Measurements from ENCODE around the gene BRCA1.
"Not testable (repeated sequence)": the region's sequence is repeated elsewhere in the genome, so short reads cannot be mapped to it uniquely, and the experiment has no call there.

BRCA1 gene

DNA sequence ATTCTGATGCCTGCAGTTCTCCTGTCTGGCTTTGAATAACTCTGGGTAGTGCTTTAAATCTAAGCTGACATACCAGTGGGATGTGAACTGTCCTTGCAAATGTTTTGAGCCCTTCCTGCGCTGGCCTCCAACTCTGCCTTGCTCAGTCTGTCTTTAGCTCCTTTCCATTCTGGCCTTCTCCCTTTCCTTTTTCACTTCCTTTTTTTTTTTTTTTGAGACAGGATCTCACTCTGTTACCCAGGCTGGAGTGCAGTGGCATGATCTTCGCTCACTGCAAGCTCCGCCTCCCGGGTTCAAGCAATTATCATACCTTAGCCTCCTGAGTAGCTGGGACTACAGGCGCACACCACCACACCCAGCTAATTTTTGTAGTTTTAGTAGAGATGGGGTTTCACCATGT is 8.3 kb upstream of the BRCA1 start:
- DNase-seq, result not testable (repeated sequence)

DNA sequence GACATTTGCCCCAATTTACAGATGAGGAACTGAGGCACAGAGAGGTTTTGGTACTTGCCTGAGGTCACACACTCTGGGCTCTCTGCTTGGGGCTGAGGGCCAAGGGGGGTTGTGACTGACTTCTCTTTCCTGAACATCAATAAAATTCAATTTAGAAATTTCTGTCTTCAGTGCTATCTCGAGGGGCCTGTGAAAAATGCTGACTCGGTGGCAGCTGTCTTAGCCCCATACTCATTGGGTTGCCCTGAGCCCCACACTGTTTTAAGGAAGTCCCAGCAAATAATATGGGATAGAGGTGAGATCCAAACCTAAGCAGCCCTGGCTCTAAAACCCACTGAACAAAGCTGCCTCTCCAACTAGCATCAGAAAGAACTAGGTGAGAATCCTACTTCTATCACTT is 7.0 kb upstream of the BRCA1 start:
- no peak for DNase-seq

DNA sequence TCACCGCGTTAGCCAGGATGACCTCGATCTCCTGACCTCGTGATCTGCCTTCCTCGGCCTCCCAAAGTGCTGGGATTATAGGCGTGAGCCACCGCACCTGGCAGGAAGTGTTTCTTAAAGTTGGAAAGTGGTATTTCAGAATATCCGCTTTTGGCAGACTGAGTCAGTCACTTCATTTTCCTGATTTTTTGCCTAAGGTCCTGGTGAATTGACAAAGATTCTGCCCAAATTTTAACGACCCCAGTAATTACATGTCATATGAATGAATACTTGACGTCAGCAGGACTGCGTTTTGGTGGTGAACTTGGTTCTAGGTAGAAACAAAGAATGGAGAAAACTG is 4.5 kb upstream of the BRCA1 start:
- no peak for DNase-seq

DNA sequence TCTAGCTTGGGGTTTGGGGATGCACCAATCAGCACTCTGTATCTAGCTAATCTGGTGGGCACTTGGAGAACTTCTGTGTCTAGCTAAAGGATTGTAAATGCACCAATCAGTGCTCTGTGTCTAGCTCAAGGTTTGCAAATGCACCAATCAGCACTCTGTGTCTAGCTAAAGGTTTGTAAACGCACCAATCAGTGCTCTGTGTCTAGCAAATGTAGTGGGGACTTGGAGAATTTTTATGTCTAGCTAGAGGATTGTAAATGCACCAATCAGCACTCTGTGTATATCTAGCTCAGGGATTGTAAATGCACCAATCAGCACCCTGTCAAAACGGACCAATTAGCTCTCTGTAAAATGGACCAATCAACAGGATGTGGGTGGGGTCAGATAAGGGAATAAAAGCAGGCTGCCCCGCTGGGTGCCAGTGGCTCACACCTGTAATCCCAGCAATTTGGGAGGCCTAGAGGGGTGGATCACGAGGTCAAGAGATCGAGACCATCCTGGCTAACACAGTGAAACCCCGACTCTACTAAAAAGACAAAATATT is 2.2 kb upstream of the BRCA1 start:
- DNase-seq, result not testable (repeated sequence)

DNA sequence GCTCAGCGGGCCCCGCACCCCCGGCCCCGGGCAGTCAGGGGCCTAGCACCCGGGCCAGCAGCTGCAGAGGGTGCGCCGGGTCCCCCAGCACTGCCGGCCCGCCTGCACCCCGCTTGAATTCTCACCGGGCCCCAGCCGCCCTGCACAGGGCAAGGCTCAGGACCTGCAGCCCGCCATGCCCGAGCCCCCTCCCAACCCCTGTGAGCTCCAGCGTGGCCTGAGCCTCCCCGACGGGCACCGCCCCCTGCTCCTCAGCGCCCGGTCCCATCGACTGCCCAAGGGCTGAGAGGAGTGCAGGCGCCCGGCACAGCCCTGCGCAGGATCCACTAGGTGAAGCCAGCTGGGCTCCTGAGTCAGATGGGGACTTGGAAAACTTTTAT is 1.7 kb upstream of the BRCA1 start:
- DNase-seq, result no peak

DNA sequence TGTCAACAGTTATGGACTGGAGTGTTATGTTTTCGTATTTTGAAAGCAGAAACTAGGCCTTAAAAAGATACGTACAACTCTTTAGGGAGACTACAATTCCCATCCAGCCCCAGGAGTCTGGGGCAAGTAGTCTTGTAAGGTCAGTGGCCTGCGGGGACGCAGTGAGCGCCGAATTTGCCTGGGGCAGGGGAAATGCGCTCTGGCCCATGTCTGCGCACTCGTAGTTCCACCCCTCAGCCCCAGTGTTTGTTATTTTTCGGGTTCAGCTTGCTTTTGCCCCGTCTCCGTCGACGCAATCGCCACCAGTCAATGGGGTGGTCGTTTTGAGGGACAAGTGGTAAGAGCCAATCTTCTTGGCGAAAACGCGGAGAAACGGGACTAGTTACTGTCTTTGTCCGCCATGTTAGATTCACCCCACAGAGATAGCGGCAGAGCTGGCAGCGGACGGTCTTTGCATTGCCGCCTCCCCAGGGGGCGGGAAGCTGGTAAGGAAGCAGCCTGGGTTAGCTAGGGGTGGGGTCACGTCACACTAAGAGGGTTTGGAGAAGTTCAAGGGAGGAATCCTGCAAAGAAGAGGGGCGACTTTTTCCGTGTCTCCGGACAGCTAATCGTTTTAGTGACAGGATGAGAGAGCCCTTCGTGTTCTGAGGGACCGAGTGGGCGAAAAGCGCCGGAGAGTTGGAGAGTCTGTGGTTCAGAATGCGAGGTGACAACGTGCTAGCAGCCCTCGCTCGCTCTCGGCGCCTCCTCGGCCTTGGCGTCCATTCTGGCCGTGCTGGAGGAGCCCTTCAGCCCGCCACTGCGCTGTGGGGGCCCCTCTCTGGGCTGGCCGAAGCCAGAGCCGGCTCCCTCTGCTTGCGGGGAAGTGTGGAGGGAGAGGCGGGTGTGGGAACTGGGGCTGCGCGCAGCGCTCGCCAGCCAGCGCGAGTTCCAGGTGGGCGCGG is 1.1 kb upstream of the BRCA1 start:
- DNase-seq, result no peak

DNA sequence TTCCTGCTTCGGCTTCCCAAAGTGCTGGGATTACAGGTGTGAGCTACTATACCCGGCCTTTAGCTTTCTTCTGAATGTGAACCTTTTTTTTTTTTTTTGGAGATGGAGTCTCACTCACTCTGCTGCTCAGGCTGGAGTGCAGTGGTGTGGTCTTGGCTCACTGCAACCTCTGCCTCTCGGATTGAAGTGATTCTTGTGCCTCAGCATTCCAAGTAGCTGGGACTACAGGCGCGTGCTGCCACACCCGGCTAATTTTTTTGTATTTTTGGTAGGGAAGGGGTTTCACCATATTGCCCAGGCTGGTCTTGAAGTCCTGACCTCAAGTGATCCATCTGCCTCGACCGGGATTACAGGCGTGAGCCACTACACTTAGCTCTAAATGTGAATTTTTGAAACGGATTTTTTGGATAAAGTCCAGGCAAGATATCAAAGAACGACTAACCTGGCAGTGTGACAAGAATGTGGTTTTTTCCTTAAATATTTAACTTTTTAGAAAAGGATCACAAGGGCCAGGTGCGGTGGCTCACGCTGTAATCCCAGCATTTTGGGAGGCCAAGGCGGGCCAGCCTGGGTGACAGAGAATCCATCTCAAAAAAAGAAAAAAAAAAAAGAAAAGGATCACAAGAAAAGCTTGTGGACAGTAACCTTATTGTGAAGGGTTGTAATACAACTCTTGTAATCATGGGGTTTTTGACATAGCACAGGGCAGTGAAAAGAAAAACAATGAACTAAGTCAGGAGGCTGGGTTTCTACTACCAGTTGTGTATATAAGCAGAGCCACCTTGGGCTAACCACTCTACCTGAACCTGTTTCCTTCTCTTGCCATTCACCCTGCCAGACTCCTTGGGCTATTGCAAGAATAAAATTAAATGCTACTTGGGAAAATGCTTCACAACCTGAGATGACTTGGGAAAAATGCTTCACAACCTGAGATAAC is 6.2 kb downstream of the BRCA1 start:
- peak in 1 of 2 experiments; percentile 8 for DNase-seq

DNA sequence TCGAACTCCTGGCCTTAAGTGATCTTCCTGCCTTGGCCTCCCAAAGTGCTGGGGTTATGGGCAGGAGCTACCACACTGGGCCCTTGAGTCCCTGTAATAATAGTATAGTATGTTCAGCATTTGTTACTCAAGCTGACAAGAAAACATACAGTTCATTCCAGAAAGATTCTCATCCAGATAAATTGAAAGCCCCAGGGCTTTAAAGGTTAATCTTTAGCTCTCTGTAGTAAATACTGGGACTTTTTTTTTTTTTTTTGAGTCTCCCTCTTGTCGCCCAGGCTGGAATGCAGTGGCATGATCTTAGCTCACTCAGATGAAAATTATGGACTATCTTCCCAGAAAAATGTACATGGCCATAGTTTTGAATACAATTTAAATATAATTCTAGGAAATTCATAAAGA is 11.0 kb downstream of the BRCA1 start:
- no peak for DNase-seq

DNA sequence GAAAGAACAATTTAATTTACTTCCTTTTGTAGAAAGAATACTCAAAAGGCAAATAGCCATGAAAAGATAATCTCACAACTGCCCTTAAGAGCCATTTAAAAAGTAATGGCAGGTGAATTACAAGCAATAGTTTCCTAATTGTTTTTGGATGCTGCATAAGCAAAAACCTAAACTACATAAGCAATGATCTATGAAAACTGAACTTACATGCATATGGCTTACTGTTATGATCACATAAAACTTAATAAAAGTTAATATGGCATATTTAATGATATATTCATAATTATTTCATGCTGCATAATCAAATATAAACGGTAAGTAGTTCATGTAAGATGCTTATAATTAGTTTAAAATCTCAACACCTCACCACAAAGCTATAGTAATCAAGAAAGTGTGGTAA is 18.6 kb downstream of the BRCA1 start:
- no peak for DNase-seq

DNA sequence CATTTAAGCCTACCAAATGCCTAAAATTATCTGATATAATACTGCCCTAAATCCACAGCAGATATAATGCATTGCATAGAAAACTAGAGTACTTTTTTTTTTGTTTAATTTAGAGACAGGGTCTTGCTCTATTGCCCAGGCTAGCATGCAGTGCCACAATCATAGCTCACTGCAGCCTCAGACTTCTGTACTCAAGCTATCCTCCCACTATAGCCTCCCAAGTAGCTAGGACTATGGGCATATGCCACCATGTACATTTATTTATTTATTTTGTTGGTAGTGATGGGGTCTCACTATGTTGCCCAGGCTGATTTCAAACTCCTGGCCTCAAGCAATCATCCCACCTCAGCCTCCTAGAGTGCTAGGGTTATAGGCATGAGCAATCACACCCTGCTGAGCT is 20.0 kb downstream of the BRCA1 start:
- DNase-seq, result no peak

DNA sequence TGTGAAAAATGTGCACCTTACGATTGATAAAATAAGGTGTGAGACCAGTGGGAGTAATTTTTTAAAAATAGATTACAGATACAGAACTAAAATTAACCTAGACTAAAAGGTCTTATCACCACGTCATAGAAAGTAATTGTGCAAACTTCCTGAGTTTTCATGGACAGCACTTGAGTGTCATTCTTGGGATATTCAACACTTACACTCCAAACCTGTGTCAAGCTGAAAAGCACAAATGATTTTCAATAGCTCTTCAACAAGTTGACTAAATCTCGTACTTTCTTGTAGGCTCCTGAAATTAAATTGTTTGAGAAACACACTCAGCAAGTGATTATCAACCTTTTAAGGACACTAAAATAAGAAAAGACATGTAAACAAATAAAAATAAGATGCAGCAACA is 20.5 kb downstream of the BRCA1 start:
- DNase-seq, result no peak

DNA sequence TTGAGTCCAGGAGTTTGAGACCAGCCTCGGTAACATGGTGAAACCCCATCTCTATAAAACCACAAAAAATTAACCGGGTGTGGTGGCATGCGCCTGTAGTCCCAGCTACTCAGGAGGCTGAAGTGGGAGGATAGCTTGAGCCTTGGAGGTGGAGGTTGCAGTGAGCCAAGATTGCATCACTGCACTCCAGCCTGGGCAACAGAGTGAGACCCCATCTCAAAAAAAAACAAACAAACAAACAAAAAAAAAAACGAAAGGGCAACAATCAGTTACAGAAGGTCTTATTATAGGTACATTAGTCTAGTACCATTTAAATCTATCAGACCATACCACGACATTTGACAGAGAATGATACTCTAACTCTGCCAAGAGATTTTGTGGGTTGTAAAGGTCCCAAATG is 29.8 kb downstream of the BRCA1 start:
- not testable (repeated sequence) for DNase-seq

DNA sequence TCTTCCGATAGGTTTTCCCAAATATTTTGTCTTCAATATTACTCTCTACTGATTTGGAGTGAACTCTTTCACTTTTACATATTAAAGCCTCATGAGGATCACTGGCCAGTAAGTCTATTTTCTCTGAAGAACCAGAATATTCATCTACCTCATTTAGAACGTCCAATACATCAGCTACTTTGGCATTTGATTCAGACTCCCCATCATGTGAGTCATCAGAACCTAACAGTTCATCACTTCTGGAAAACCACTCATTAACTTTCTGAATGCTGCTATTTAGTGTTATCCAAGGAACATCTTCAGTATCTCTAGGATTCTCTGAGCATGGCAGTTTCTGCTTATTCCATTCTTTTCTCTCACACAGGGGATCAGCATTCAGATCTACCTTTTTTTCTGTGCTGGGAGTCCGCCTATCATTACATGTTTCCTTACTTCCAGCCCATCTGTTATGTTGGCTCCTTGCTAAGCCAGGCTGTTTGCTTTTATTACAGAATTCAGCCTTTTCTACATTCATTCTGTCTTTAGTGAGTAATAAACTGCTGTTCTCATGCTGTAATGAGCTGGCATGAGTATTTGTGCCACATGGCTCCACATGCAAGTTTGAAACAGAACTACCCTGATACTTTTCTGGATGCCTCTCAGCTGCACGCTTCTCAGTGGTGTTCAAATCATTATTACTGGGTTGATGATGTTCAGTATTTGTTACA is 30.9 kb downstream of the BRCA1 start:
- peak; percentile 53 to 86 for DNase-seq

DNA sequence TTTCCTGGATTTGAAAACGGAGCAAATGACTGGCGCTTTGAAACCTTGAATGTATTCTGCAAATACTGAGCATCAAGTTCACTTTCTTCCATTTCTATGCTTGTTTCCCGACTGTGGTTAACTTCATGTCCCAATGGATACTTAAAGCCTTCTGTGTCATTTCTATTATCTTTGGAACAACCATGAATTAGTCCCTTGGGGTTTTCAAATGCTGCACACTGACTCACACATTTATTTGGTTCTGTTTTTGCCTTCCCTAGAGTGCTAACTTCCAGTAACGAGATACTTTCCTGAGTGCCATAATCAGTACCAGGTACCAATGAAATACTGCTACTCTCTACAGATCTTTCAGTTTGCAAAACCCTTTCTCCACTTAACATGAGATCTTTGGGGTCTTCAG is 32.3 kb downstream of the BRCA1 start:
- no peak for DNase-seq

DNA sequence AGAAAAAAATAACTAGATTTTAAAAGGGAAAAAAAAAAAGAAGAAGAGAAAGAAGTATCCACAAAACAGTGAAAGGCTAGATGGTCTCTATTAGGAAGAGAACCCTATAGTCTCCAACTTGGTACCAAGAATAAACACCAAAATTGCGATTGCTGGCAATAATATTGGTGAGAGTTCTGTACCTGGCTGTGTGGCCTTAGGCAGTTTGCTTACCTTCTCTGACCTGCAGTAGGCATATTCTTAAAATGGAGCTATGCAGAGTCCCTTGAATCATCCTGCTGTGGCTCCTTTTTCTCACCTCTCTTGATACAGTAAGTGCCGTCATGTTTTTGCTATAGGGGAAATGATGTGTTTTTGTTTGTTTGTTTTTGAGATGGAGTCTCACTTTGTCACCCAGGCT is 35.1 kb downstream of the BRCA1 start:
- DNase-seq, result no peak

DNA sequence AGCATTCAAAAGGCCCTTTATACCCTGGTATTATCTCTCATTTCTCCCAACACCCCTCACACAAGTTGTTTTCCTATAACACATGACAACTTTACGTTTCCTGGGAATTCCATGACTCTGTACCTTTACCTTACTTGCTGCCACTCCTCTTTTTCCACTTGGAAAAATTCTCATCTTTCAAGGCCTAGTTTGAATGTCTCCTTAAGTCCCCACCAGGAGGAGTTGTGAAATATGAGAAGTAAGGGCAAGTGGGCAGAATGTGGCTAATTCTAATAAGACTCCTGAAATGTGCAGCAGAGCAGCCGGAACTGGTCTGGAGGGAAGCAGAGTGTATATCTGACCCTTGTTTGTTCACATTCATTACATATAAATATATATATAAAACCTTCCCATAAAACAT is 39.7 kb downstream of the BRCA1 start:
- DNase-seq, result no peak

DNA sequence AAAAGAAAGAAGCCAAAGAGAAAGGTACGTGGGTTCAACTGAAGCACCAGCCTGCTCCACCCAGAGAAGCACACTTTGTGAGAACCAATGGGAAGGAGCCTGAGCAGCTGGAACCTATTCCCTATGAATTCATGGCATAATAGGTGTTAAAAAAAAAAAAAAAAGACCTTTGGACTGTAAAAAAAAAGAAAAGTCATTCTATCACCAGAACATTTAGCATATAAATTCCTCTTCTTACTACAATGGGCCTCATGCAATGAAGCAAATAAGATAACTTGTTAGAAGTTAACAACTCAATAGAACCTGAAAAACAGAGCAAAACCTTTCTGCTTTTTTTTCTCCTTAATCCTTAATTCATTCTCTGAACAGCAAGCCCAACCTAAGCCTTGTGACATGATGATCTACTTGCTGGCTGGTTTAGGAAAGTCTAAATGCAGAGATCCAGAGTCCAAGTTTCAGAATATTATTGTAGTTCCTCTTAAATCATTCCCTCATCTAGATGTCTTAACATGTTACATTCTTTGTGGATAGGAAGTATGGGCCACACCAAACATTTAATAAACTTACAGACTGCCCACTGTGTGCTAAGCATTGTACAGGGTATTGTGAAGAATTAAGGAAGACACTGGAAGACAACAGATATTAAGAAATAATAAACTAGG is 45.4 kb downstream of the BRCA1 start:
- no peak for DNase-seq

DNA sequence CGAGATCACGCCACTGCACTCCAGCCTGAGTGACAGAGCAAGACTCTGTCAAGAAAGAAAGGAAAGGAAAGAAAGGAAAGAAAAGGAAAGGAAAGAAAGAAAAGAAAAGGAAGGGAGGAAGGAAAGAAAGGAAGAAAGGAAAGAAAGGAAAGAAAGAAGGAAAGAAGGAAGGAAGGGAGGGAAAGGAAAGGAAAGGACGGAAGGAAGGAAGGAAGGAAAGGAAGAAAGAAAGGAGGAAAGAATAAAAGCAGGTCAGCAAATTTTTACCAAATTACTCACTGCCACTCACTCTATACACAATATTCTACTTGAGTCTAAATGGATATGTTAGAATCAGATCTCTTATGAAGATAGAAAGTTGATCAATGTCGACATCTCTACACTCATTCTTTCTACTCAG is 50.3 kb downstream of the BRCA1 start:
- DNase-seq, result no peak

DNA sequence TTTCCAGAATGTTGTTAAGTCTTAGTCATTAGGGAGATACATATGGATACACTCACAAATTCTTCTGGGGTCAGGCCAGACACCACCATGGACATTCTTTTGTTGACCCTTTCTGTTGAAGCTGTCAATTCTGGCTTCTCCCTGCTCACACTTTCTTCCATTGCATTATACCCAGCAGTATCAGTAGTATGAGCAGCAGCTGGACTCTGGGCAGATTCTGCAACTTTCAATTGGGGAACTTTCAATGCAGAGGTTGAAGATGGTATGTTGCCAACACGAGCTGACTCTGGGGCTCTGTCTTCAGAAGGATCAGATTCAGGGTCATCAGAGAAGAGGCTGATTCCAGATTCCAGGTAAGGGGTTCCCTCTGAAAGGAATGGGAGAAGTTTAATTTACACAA is 54.3 kb downstream of the BRCA1 start:
- DNase-seq, result no peak

DNA sequence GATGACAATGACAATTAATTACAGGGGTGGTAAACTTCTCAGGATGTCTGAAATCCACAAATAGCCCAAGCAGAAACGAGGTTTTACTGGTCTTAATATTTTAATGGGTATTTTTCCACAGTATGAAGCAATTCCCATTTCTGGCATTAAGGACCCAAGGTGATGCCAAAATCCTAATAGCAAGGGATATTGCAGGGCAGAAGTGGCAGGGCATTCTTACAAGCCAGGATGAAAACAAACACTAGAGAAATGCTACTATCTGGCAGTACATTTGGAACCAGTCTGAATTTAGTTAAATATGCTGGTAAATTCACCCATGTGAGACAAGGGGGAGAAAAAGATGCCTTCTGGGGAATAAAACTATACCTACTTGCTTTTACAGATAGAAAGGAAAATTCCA is 54.9 kb downstream of the BRCA1 start:
- no peak for DNase-seq

DNA sequence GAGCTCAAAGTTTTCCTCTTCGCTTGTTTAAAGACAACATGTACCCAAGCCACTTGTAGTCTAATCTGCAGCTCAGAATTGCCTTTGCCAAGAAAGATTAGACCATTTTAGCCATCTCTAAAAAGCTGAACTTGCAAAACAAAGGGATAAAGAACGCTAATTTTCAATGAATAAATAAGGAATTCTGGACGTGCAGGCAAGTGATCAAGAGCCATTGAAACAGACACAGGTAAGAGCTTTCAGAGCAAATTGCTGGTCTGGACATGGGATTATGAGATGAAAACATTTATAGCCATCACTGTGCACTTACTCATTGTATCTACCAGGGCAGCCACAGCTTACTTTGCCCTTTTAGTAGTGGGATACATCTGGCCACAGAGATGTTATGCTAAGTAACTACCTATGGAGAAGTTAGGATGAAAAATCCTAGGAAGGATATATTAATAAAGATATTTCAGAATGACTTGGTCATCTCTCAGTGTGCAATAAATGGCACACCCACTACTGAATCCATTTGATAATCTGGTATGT is 55.7 kb downstream of the BRCA1 start:
- DNase-seq, result no peak

All from NCI-H446 (cell line).